Endothelial cell of umbilical vein (primary cell): Measurements from ENCODE around the gene SPNS2.

Experiments used
- CTCF ChIP-seq, 2 donors: IDR thresholded peaks; 1 replicate in 1 of 2; 2 replicates in 1 of 2; pipeline ENCODE4 v1.5.1; 2011; ENCODE audit warnings: low read length in 2 of 2, mild to moderate bottlenecking in 2 of 2, moderate library complexity in 2 of 2, control low read depth in 1 of 2, inconsistent platforms in 1 of 2, low read depth in 1 of 2; ENCODE audit not compliant: insufficient read depth in 1 of 2; ENCODE audit errors: extremely low read depth in 1 of 2
- EZH2 ChIP-seq: IDR thresholded peaks from 2 replicates; pipeline ENCODE4 v1.6.1; 2012; ENCODE audit warnings: borderline replicate concordance, low read depth, mild to moderate bottlenecking, moderate library complexity, low read length, inconsistent platforms; ENCODE audit not compliant: severe bottlenecking
- GATA2 ChIP-seq: IDR thresholded peaks from 2 replicates; pipeline ENCODE4 v1.7.0; 2011; ENCODE audit warnings: low read depth, mild to moderate bottlenecking, moderate library complexity, mixed read lengths, low read length; ENCODE audit not compliant: insufficient read length, insufficient read depth
- MYC ChIP-seq: IDR thresholded peaks from one replicate; pipeline ENCODE4 v1.6.1; 2011; ENCODE audit warnings: mild to moderate bottlenecking, low read depth, low read length
- POLR2A ChIP-seq: IDR thresholded peaks from 2 replicates; pipeline ENCODE4 v1.6.1; 2012; ENCODE audit warnings: low read depth, mild to moderate bottlenecking, control low read depth, low read length
- POLR2AphosphoS5 ChIP-seq: IDR thresholded peaks from 2 replicates; pipeline ENCODE4 v1.6.1; 2012; ENCODE audit warnings: low read depth, mild to moderate bottlenecking, control low read depth, low read length, moderate library complexity; ENCODE audit not compliant: insufficient read depth
- TF ChIP-seq, protein P1 (sequence below): IDR thresholded peaks from 2 replicates; pipeline ENCODE4 v1.6.1; 2011; ENCODE audit not compliant: insufficient read depth, insufficient read length

DNA sequence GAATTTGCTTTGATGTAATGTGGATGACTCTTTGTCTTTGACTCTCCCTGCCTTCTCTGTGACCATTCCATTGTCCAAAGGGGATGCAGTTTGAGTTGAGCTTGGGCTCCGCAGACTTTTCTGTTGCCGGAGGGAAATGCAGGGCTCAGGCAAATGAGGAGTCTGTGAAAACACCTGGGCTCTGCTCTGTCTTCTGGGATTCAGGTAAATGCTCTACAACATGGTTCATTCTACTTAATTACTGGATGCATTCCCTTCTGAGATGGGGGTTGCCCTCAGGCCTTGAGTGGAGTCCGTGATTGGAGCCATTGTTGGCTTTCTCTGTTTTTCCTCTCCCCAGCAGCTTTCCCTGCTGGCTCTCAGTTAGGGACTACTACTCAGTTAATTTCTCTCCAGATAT lies 26.4 kb upstream of the SPNS2 start:
- no peak for TF ChIP-seq POLR2A
- TF ChIP-seq CTCF (IDR thresholded peaks at IDR 0.05; ENCODE audit: extremely low read depth in 1 of 2, insufficient read depth in 1 of 2, low read depth in 1 of 2, low read length in 2 of 2), result no peak
- no peak for TF ChIP-seq EZH2
- TF ChIP-seq POLR2AphosphoS5, result no peak
- TF ChIP-seq GATA2, result no peak
- TF ChIP-seq, protein P1, sequence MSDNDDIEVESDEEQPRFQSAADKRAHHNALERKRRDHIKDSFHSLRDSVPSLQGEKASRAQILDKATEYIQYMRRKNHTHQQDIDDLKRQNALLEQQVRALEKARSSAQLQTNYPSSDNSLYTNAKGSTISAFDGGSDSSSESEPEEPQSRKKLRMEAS, result no peak
- TF ChIP-seq MYC, result no peak
